A673 (cell line): ENCODE measurements around the gene CDK14.

Experiments used
- CTCF ChIP-seq: fragments of 300-800, 200-600 bp; sonication (generic); conservative IDR thresholded peaks from 2 replicates; pipeline ENCODE4 v1.5.1; 2017; ENCODE audit warnings: low read depth, mild to moderate bottlenecking, antibody characterized with exemption, low read length, moderate library complexity, mixed read lengths
- EZH2 ChIP-seq: fragments of 200-600 bp; sonication (generic); IDR thresholded peaks from 2 replicates; pipeline ENCODE4 v1.6.1; 2017; ENCODE audit warnings: borderline replicate concordance, low read depth, mild to moderate bottlenecking, mixed read lengths, antibody characterized with exemption, low read length; ENCODE audit not compliant: poor library complexity, severe bottlenecking

GRCh38 chr7:90774706-90775105 lies 178.6 kb downstream of the CDK14 start:
- TF ChIP-seq CTCF (no peak), EZH2 (no peak)
